Heart right ventricle (tissue), 16 donors: ENCODE data around the gene NPAS3. TPM values are rescaled to one million over a fixed set of nuclear protein-coding genes. Genes with fewer than 3 reads are reported as not detected.

Experiments
- ATAC-seq, 8 donors: fragments of 200-7000 bp; cut with Tn5 transposase; one replicate each; pipeline ENCODE4 v1.9.1; 2020; ENCODE audit warnings: mild to moderate bottlenecking in 8 of 8, moderate library complexity in 8 of 8, moderate number of reproducible peaks in 1 of 8
- DNase-seq, 2 donors: peaks; one replicate each; pipeline ENCODE4 v3.0.0-alpha.2; 2020
- H3K27ac ChIP-seq, 10 donors: fragments of 200-600 bp; sonication (generic) in 2 of 10; one replicate each; pipeline versions ENCODE4 v1.5.0 to v1.8.0; 2020 to 2022; ENCODE audit warnings: mild to moderate bottlenecking in 3 of 10
- H3K27me3 ChIP-seq, 7 donors: fragments of 200-600 bp; one replicate each; pipeline ENCODE4 v1.8.0; 2021 to 2022; ENCODE audit warnings: mild to moderate bottlenecking in 2 of 7
- H3K36me3 ChIP-seq, 9 donors: fragments of 200-600 bp; sonication (generic) in 1 of 9; one replicate each; pipeline versions ENCODE4 v1.5.0 to v1.8.0; 2020 to 2022; ENCODE audit warnings: mild to moderate bottlenecking in 2 of 9
- H3K4me1 ChIP-seq, 9 donors: fragments of 200-600 bp; sonication (generic) in 1 of 9; one replicate each; pipeline versions ENCODE4 v1.5.0 to v1.8.0; 2020 to 2022; ENCODE audit warnings: mild to moderate bottlenecking in 4 of 9
- H3K4me3 ChIP-seq, 10 donors: fragments of 200-600 bp; sonication (generic) in 2 of 10; one replicate each; pipeline versions ENCODE4 v1.5.0 to v1.8.0; 2020 to 2022; ENCODE audit warnings: mild to moderate bottlenecking in 7 of 10, moderate library complexity in 2 of 10
- H3K9me3 ChIP-seq, 11 donors: fragments of 200-600 bp in 10 of 11; sonication (generic) in 2 of 11; one replicate each; pipeline versions ENCODE4 v1.5.0 to v1.8.0; 2013 to 2022; ENCODE audit warnings: mild to moderate bottlenecking in 2 of 11, control low read depth in 1 of 11, moderate library complexity in 1 of 11
- whole genome bisulfite sequencing, 2 donors: extraction: QIAGEN DNeasy Blood & Tissue Kit; methylation state at CpG; one replicate each; pipeline ENCODE4 v1.1.7; 2013; ENCODE audit warnings: inconsistent platforms in 1 of 2; 5-methylcytosine and 5-hydroxymethylcytosine counted together
- intact Hi-C, 10 donors: fragments of 100-400 bp; cut with DNase I; formaldehyde crosslinking; loops; one replicate each; pipeline versions ENCODE4 v1.11.1 to v1.14.2; 2022
- polyA plus RNA-seq, 2 donors: library from polyadenylated mRNA; stranded (reverse); fragments of 200-250 nt; gene quantifications; one replicate each; pipeline ENCODE4 v1.2.3, GENCODE V29; 2013
- total RNA-seq, 10 donors: library from RNA; stranded (reverse); fragmentation: NEBNext Ultra II Directional in 3 of 10; extraction: Animal tissue kit (Norgen Biotek cat#: 25700) in 3 of 10; gene quantifications; one replicate each; pipeline versions ENCODE4 v1.2.1 to v1.2.4, GENCODE V29; 2021 to 2023
- TF ChIP-seq, protein P1 (sequence below), 9 donors: fragments of 200-600 bp; sonication (generic) in 2 of 9; IDR thresholded peaks; one replicate each; pipeline versions ENCODE4 v1.5.0 to v1.8.0; 2021 to 2022; ENCODE audit warnings: antibody characterized with exemption in 9 of 9, mild to moderate bottlenecking in 5 of 9, moderate library complexity in 1 of 9
- donor health status: Arrhythmogenic right ventricular cardiomyopathy.
- donor health status: ischemic (EF 13 %, LVEDD 7.1; RV severe dilation, severe dysfunction).
- donor health status: healthy with polysubstance abuse.
- donor health status: DM: no; HTN: yes; CAD: no.
- donor health status: DM: no; HTN: no; CAD: no.
- donor health status: ischemic (EF 25% LVEDD 6.9; RV normal size, moderate dysfunction).
- donor health status: ischemic (EF 25% LVEDD 5.7; RV mildly dilated, moderate dysfunction).
- donor health status: healthy.
- donor health status: DM: yes; HTN: yes; CAD: no.
- donor health status: Ischemic cardiomyopathy.
- donor health status: ischemic (EF 35%, LVEDD 5.7; RV mildly dilated, moderate dysfunction).
- donor health status: nonischemic (EF 11% LVEDD 7.7; RV severe dilation, severe dysfunction).
- donor health status: DM: yes; HTN: yes; CAD: no.
- donor health status: PGD.
- donor health status: ischemic (EF 29% LVEDD 5.4; RV normal size, mild dysfunction).
- donor health status: nonischemic (EF 23%, LVEDD 6.1; RV moderate dilation, normal function).

The NPAS3 gene
- total and polyA plus RNA-seq, 12 donors, result 0.12 to 2.8 (median 0.99) TPM

DNA sequence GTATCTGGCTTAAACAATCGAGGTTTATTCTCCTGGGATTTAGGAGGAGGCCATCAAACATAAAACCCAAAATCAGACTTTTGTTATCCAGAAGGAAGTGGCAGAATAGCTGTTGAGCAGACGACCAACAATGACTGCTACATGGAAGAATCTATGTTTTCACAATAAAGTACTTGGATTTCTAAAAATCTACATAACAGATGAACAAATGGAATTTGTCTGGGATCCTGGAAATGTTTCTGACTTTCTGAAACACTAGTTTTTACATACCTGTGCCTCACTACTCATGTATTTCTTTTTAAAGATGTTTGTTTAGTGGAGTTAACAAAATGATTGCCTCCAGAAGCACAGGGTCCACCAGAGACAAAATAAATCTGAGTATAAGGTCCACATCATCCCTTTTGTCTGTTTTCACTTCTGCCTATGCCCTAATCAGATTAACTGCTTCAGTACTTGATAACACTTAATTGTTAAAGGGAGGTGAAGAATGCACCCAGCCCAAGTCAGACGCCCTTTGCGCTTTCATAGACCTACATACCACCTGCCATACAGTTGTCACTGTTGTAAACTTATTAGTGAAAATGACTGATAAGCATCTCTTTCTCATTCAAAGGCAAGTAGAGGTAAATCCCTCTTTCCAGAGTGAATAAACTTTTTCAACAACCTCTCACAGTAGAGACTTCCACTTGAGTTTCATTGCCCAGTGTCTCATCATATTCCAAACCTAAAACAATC is 847.6 kb downstream of the NPAS3 start:
- 76 to 78% methylated on average over 4 of the region's 4 CpGs for WGBS, 2 donors
- no peak for ATAC-seq

DNA sequence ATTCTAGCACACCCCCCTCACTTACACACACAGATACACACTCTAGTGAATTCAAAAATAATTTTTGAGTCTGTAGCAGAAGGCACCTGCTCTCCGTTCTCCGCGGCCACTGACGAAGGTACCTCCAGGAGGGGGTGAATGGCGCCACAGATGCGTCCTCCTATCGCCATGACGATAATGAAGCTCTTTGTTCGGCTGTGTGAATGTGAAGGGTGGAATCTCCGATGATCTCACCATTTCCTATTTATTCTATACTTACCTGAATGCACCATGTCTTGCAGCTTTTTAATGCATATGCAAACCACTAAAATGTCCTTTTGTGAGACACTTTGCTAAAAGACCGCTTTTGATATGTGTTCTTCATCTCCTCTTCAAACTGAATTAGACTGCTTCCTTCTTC is 849.5 kb downstream of the NPAS3 start:
- 88 to 95% methylated on average over 11 of the region's 11 CpGs for WGBS, 2 donors
- H3K27ac ChIP-seq, result no peak overlapping the region
- H3K36me3 ChIP-seq, result no peaks in the 10 kb centered on the region
- H3K27me3 ChIP-seq, result peaks cover 0 to 4% (median 0%) of the 10 kb centered on the region in 7 donors
- TF ChIP-seq, protein P1, sequence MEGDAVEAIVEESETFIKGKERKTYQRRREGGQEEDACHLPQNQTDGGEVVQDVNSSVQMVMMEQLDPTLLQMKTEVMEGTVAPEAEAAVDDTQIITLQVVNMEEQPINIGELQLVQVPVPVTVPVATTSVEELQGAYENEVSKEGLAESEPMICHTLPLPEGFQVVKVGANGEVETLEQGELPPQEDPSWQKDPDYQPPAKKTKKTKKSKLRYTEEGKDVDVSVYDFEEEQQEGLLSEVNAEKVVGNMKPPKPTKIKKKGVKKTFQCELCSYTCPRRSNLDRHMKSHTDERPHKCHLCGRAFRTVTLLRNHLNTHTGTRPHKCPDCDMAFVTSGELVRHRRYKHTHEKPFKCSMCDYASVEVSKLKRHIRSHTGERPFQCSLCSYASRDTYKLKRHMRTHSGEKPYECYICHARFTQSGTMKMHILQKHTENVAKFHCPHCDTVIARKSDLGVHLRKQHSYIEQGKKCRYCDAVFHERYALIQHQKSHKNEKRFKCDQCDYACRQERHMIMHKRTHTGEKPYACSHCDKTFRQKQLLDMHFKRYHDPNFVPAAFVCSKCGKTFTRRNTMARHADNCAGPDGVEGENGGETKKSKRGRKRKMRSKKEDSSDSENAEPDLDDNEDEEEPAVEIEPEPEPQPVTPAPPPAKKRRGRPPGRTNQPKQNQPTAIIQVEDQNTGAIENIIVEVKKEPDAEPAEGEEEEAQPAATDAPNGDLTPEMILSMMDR (IDR thresholded peaks at IDR 0.05), result no peak
- intact Hi-C loops, result loop anchor here in 1 of 10 donors (10.0 kb wide), 1 partner anchor 313 kb away; no protein-coding TSS in a partner anchor
- no peak for ATAC-seq
- H3K4me1 ChIP-seq, result peaks cover 0 to 13% (median 7%) of the 10 kb centered on the region in 9 donors
- DNase-seq, result no peak
- no peak overlapping the region for H3K4me3 ChIP-seq
- no peaks in the 10 kb centered on the region for H3K9me3 ChIP-seq

More for the DNA sequence above, 847.6 kb downstream of the NPAS3 start:
- Histone ChIP-seq H3K36me3 (no peaks in the 10 kb centered on the region), H3K27ac (no peak overlapping the region), H3K9me3 (no peaks in the 10 kb centered on the region), H3K4me3 (no peak overlapping the region), H3K27me3 (no peaks in the 10 kb centered on the region), H3K4me1 (no peaks in the 10 kb centered on the region)
- DNase-seq, result no peak
- TF ChIP-seq, protein P1 (IDR thresholded peaks at IDR 0.05), result no peak
- intact Hi-C loops, result loop anchor here in 1 of 10 donors (10.0 kb wide), 1 partner anchor 311 kb away; no protein-coding TSS in a partner anchor

DNA sequence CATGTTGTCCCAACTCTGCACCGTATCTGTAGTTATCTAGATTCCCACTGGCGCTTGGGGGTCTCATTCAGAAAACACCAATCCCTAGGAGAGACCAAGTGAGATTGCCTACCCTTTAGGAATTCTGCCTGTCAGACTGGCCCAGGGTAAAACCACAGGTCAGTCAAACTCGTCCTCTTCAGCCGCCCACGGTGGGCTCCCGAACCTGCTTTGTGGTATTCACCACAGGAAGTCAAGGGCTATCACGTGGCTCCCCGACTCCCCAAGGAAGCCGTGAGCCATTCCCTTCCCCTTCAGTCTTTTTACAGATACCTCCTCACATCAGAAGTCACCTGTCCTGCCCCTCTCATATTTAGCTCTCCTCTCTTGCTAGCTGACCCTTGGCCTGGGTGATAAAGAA is 852.3 kb downstream of the NPAS3 start:
- H3K27me3 ChIP-seq, result peaks cover 0 to 8% (median 0%) of the 10 kb centered on the region in 7 donors
- intact Hi-C loops, result loop anchor here in 8 of 10 donors (5.0 to 10.0 kb wide), 9 partner anchors 109 to 1216 kb away; no protein-coding TSS in a partner anchor
- DNase-seq (no peak), ATAC-seq (no peak)
- no peak overlapping the region for H3K27ac ChIP-seq
- no peaks in the 10 kb centered on the region for H3K36me3 ChIP-seq
- H3K4me1 ChIP-seq, result peaks cover 0 to 27% (median 7%) of the 10 kb centered on the region in 9 donors
- H3K4me3 ChIP-seq, result no peak overlapping the region
- WGBS, 2 donors, result 80 to 84% methylated on average over 9 of the region's 9 CpGs
- TF ChIP-seq, protein P1 (IDR thresholded peaks at IDR 0.05), result no peak
- H3K9me3 ChIP-seq, result no peaks in the 10 kb centered on the region

DNA sequence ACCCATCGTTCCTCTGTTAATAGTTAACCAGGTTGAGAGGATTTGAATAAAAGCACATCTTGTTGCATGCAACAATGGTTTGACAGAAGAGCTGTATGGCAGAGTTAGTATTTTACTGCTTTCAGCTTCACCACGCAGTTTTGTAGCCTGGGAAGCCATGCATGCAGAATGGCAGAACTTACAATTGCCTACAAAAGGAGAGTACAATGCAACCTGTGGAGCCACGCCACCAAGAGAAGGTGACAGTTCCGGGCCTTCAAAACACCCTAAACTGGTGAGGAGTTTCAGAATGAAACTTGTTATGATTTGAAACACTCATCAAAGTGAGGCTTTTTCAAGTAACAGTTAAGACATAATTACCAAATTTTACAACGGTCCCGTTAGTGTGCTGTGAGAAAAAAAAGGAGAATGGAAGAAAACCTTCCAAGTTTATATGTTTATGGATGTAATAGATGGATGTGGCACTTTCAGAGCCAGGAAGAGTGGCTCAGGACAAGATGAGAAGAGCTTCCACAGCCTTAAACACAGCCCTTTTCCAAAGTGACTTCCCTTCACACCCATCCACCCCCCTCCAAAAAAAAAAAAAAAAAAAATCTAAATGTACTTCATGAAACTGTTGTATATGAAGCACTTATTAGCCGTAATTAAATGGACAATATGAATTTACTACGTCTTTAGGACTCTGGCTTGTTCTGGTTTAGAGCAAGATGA is 853.5 kb downstream of the NPAS3 start:
- Histone ChIP-seq H3K4me1 (peaks cover 0 to 27% (median 7%) of the 10 kb centered on the region in 9 donors), H3K9me3 (no peaks in the 10 kb centered on the region), H3K27me3 (peaks cover 0 to 8% (median 0%) of the 10 kb centered on the region in 7 donors), H3K27ac (no peak overlapping the region), H3K36me3 (no peaks in the 10 kb centered on the region), H3K4me3 (peak overlapping the region in 3 of 10 donors; percentile 8 to 44 (median 39))
- TF ChIP-seq, protein P1 (IDR thresholded peaks at IDR 0.05), result no peak
- WGBS, 2 donors, result 68 to 72% methylated on average over 8 of the region's 8 CpGs
- no peak for DNase-seq
- intact Hi-C loops, result loop anchor here in 9 of 10 donors (2.0 to 10.0 kb wide), 11 partner anchors 110 to 1217 kb away; no protein-coding TSS in a partner anchor
- peak in 2 of 8 donors; percentile 16 to 38 for ATAC-seq
